Esophagus muscularis mucosa (tissue), 4 donors: ENCODE results near the gene ELAC2. TPM values are rescaled to one million over a fixed set of nuclear protein-coding genes. Genes with fewer than 3 reads are reported as not detected.

Experiments
- DNase-seq: peaks from one replicate; pipeline ENCODE4 v3.0.0-alpha.2; 2017; ENCODE audit errors: extremely low spot score
- H3K27ac ChIP-seq, 4 donors: fragments of 200-600 bp; sonication (generic); replicated peaks in 1 of 4; 1 replicate in 3 of 4; 2 replicates in 1 of 4; pipeline ENCODE4 v1.5.1; 2016 to 2019; ENCODE audit warnings: mild to moderate bottlenecking in 1 of 4
- H3K27me3 ChIP-seq, 4 donors: fragments of 200-600 bp; sonication (generic); one replicate each; pipeline versions ENCODE4 v1.5.1 to v1.6.0; 2016 to 2019
- H3K36me3 ChIP-seq, 4 donors: fragments of 200-600 bp; sonication (generic); one replicate each; pipeline ENCODE4 v1.5.1; 2016 to 2019
- H3K4me1 ChIP-seq, 4 donors: fragments of 200-600 bp; sonication (generic); one replicate each; pipeline ENCODE4 v1.5.1; 2016 to 2019
- H3K4me3 ChIP-seq, 4 donors: fragments of 200-600 bp; sonication (generic); 1 replicate in 2 of 4; 2 replicates in 2 of 4; pipeline ENCODE4 v1.5.1; 2016 to 2019; ENCODE audit warnings: mild to moderate bottlenecking in 4 of 4, moderate library complexity in 1 of 4
- H3K9me3 ChIP-seq, 4 donors: fragments of 200-600 bp; sonication (generic); 1 replicate in 3 of 4; 2 replicates in 1 of 4; pipeline ENCODE4 v1.5.1; 2016 to 2019
- EP300 ChIP-seq: sonication (generic); formaldehyde crosslinking; IDR thresholded peaks from one replicate; pipeline ENCODE4 v1.6.1; 2017; ENCODE audit warnings: antibody characterized with exemption
- POLR2A ChIP-seq: fragments of 450-650 bp; IDR thresholded peaks from one replicate; pipeline ENCODE4 v1.6.1; 2017; ENCODE audit warnings: antibody characterized with exemption, moderate library complexity, mild to moderate bottlenecking, low read depth
- POLR2AphosphoS5 ChIP-seq, 2 donors: sonication (generic); formaldehyde crosslinking; IDR thresholded peaks; one replicate each; pipeline ENCODE4 v1.6.1; 2017; ENCODE audit warnings: antibody characterized with exemption in 2 of 2
- WGBS: methylation state at CpG from one replicate; pipeline ENCODE4 v1.1.5; 2018; 5-methylcytosine and 5-hydroxymethylcytosine counted together
- intact Hi-C: fragments of 100-400 bp; cut with DNase I; formaldehyde crosslinking; loops from one replicate; pipeline ENCODE4 v1.15.1; 2023
- total RNA-seq, 4 donors: library from RNA; depleted of rRNA; stranded (reverse); fragments of >200 nt; gene quantifications; one replicate each; pipeline versions ENCODE4 v1.1.0 to v1.2.1, GENCODE V29; 2016
- TF ChIP-seq, protein P1 (sequence below), 3 experiments: fragments of 200-600 bp in 2 of 3; fragments of 450-650 bp in 1 of 3; sonication (generic) in 2 of 3; IDR thresholded peaks; one replicate each; pipeline ENCODE4 v1.5.1; 2017 to 2019; ENCODE audit warnings: antibody characterized with exemption in 3 of 3, mild to moderate bottlenecking in 2 of 3, moderate library complexity in 1 of 3

The ELAC2 gene
- total RNA-seq, 4 donors from 2014 or later = 55.5 to 94.7 (median 90.1) TPM

DNA sequence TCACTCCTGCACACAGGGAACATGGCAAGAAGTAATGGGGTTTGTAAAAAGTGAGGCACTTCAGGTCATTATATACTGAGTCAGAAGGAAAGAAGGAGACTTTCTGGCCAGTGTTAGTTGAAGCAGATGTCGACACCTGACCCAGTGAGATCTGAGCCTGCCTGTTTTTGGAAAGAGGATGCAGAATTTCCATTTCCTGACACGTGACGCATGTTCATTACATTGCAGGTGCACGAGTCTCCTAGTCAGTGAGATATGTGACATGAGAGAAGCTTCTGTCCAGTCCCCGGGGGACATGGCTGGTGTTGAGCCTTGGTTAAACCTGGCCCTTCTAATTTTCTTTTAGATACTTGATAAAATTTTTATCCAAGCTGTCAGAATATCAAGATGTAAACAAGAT is 62.3 kb downstream of the ELAC2 start:
- TF ChIP-seq EP300 (no peak), POLR2AphosphoS5 (IDR thresholded peaks at IDR 0.05) (no peak), POLR2A (no peak)
- TF ChIP-seq, protein P1, sequence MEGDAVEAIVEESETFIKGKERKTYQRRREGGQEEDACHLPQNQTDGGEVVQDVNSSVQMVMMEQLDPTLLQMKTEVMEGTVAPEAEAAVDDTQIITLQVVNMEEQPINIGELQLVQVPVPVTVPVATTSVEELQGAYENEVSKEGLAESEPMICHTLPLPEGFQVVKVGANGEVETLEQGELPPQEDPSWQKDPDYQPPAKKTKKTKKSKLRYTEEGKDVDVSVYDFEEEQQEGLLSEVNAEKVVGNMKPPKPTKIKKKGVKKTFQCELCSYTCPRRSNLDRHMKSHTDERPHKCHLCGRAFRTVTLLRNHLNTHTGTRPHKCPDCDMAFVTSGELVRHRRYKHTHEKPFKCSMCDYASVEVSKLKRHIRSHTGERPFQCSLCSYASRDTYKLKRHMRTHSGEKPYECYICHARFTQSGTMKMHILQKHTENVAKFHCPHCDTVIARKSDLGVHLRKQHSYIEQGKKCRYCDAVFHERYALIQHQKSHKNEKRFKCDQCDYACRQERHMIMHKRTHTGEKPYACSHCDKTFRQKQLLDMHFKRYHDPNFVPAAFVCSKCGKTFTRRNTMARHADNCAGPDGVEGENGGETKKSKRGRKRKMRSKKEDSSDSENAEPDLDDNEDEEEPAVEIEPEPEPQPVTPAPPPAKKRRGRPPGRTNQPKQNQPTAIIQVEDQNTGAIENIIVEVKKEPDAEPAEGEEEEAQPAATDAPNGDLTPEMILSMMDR (IDR thresholded peaks at IDR 0.05) = no peak

DNA sequence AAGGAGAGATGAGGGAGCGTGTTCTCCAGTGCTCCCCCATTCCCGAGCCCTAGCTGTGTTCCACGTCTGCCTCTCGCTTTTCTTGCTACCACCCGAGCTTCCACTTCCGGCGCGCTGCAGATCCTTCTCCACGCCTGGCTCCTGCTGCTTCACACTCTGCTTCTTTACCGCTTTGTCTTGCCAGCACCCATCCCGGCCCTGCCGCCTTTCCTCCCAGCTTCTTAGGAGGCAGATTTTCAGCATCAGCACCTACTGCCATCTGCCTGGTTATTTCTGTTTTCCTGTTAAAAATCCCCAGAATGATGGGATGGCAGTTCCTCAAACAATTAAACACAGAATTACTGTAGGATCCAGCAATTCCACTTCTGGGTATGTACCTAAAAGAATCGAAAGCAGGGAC is 64.7 kb downstream of the ELAC2 start:
- no peak for DNase-seq
- intact Hi-C loops = no loop called here
- Histone ChIP-seq H3K27ac (no peak overlapping the region), H3K36me3 (peaks cover 0 to 76% (median 26%) of the 10 kb centered on the region in 4 donors), H3K9me3 (peaks cover 0 to 16% (median 0%) of the 10 kb centered on the region in 4 donors), H3K27me3 (no peaks in the 10 kb centered on the region), H3K4me3 (no peak overlapping the region), H3K4me1 (no peaks in the 10 kb centered on the region)
- 95% methylated on average over 13 of the region's 13 CpGs for WGBS
- TF ChIP-seq POLR2AphosphoS5 (IDR thresholded peaks at IDR 0.05) (no peak), EP300 (no peak), POLR2A (no peak)
- TF ChIP-seq, protein P1 (IDR thresholded peaks at IDR 0.05) = no peak

More for the DNA sequence above, 62.3 kb downstream of the ELAC2 start:
- Histone ChIP-seq H3K27me3 (no peaks in the 10 kb centered on the region), H3K4me1 (no peaks in the 10 kb centered on the region), H3K27ac (no peak overlapping the region), H3K36me3 (peaks cover 0 to 65% (median 26%) of the 10 kb centered on the region in 4 donors), H3K4me3 (no peak overlapping the region), H3K9me3 (peaks cover 0 to 16% (median 0%) of the 10 kb centered on the region in 4 donors)
- 79% methylated on average over 5 of the region's 5 CpGs for WGBS
- intact Hi-C loops = no loop called here
- no peak for DNase-seq

DNA sequence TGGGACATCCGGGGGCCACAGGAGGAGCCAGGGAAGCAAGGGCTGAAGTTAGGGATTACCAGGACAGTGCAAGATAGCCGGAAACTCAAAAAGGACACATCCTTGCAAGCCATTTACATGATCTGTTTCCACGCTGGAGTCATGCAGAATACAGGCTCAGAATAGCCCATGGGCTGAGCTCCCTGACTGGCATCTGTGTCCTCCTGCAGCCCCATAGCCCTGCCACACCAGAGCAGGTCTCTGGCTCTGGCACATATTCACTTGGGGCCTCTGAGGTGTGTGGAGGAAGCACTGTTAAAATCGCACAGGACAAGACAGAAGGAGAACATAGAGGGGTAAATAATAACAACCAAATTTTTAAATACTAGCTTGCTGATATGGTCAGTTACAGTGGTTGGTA is 65.8 kb downstream of the ELAC2 start:
- 85% methylated on average over 4 of the region's 4 CpGs for WGBS
- H3K27ac ChIP-seq = no peak overlapping the region
- intact Hi-C loops = no loop called here
- no peak overlapping the region for H3K4me3 ChIP-seq
- no peak for DNase-seq
- peaks cover 0 to 4% (median 0%) of the 10 kb centered on the region in 4 donors for H3K9me3 ChIP-seq
- peaks cover 0 to 78% (median 22%) of the 10 kb centered on the region in 4 donors for H3K36me3 ChIP-seq
- TF ChIP-seq, protein P1 (IDR thresholded peaks at IDR 0.05) = no peak
- TF ChIP-seq EP300 (no peak), POLR2AphosphoS5 (IDR thresholded peaks at IDR 0.05) (no peak), POLR2A (no peak)
- H3K4me1 ChIP-seq = no peaks in the 10 kb centered on the region
- H3K27me3 ChIP-seq = no peaks in the 10 kb centered on the region

DNA sequence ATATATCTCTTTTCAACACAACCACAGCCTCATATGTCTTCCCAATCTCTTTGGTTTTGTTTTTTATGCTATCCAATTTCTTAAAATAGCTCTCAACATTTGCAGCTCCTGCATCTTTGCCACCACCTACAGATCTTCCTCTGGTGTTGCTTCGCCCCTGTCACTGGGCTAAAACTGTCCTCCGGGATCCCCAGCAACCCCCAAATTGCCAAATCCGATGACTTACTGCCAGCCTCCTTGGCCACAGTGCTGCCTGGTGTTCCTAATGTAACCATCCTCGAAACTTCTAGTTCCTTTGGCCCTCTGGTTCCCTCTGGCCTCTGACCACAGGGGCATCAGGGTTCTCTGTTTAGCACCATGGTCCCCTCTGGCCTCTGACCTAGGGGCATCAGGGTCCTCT is 70.8 kb downstream of the ELAC2 start:
- WGBS = 93% methylated on average over 4 of the region's 4 CpGs
- no peak overlapping the region for H3K4me3 ChIP-seq
- no peaks in the 10 kb centered on the region for H3K4me1 ChIP-seq
- DNase-seq = no peak
- H3K9me3 ChIP-seq = no peaks in the 10 kb centered on the region
- H3K27ac ChIP-seq = no peak overlapping the region
- intact Hi-C loops = no loop called here
- peaks cover 0 to 52% (median 11%) of the 10 kb centered on the region in 4 donors for H3K36me3 ChIP-seq
- TF ChIP-seq POLR2AphosphoS5 (IDR thresholded peaks at IDR 0.05) (no peak), EP300 (no peak), POLR2A (no peak)
- no peaks in the 10 kb centered on the region for H3K27me3 ChIP-seq

Other genes starting within 250 kb of the ELAC2 start
- 1 to 10 TPM; 3.5 to 7.8 (median 5.8) TPM for gene ARHGAP44, start 228.5 kb downstream of the ELAC2 start, total RNA-seq